ENCODE data around the gene MED13L.
"Not testable (repeated sequence)": the region's sequence is repeated elsewhere in the genome, so short reads cannot be mapped to it uniquely, and the experiment has no call there.

Gene MED13L

GRCh38 chr12:116057356-116057755 is 220.1 kb downstream of the MED13L start:
- no peak for DNase-seq (ENCODE audit: low read depth in 2 of 2)

- DNase-seq (ENCODE audit: low read depth in 2 of 2): no peak
These were observed 221.4 kb downstream of the MED13L start for GRCh38 chr12:116055895-116056607.

- DNase-seq (ENCODE audit: low read depth in 2 of 2): no peak
These were observed 223.2 kb downstream of the MED13L start for GRCh38 chr12:116054280-116054679.

GRCh38 chr12:116053479-116054200 is 223.9 kb downstream of the MED13L start:
- DNase-seq (ENCODE audit: low read depth in 2 of 2): no peak

- no peak for DNase-seq (ENCODE audit: low read depth in 2 of 2)
These were observed 227.2 kb downstream of the MED13L start for GRCh38 chr12:116050275-116050674.

- DNase-seq (ENCODE audit: low read depth in 2 of 2): no peak
These were observed 228.6 kb downstream of the MED13L start for GRCh38 chr12:116048879-116049278.

GRCh38 chr12:116046039-116046438 is 231.5 kb downstream of the MED13L start:
- no peak for DNase-seq (ENCODE audit: low read depth in 2 of 2)

- DNase-seq (ENCODE audit: low read depth in 2 of 2): no peak
These were observed 232.3 kb downstream of the MED13L start for GRCh38 chr12:116045150-116045549.

- no peak for DNase-seq (ENCODE audit: low read depth in 2 of 2)
These were observed 233.6 kb downstream of the MED13L start for GRCh38 chr12:116043659-116044535.

- no peak for DNase-seq (ENCODE audit: low read depth in 2 of 2)
These were observed 237.1 kb downstream of the MED13L start for GRCh38 chr12:116040402-116040801.

- no peak for DNase-seq (ENCODE audit: low read depth in 2 of 2)
These were observed 238.4 kb downstream of the MED13L start for GRCh38 chr12:116039081-116039480.

GRCh38 chr12:116037941-116038837 is 239.3 kb downstream of the MED13L start:
- peak; percentile 37 to 41 for DNase-seq (ENCODE audit: low read depth in 2 of 2)

GRCh38 chr12:116033765-116034164 is 243.7 kb downstream of the MED13L start:
- no peak for DNase-seq (ENCODE audit: low read depth in 2 of 2)

GRCh38 chr12:116031624-116032023 is 245.9 kb downstream of the MED13L start:
- DNase-seq (ENCODE audit: low read depth in 2 of 2): not testable (repeated sequence)

GRCh38 chr12:116028619-116029018 is 248.9 kb downstream of the MED13L start:
- no peak for DNase-seq (ENCODE audit: low read depth in 2 of 2)

- no peak for DNase-seq (ENCODE audit: low read depth in 2 of 2)
These were observed 250.0 kb downstream of the MED13L start for GRCh38 chr12:116027551-116027821.

GRCh38 chr12:116026768-116027550 is 250.5 kb downstream of the MED13L start:
- DNase-seq (ENCODE audit: low read depth in 2 of 2): no peak

- DNase-seq (ENCODE audit: low read depth in 2 of 2): no peak
These were observed 251.1 kb downstream of the MED13L start for GRCh38 chr12:116026346-116026745.

- DNase-seq (ENCODE audit: low read depth in 2 of 2): no peak
These were observed 252.7 kb downstream of the MED13L start for GRCh38 chr12:116024769-116025168.

- no peak for DNase-seq (ENCODE audit: low read depth in 2 of 2)
These were observed 258.1 kb downstream of the MED13L start for GRCh38 chr12:116019415-116019814.

GRCh38 chr12:116018282-116018681 is 259.2 kb downstream of the MED13L start:
- DNase-seq (ENCODE audit: low read depth in 2 of 2): no peak

All from fibroblast of skin of left quadriceps (primary cell).